ENCODE data around the gene ALDH3B2.

ALDH3B2 gene

GRCh38 chr11:67700548-67701262, 26.3 kb upstream of the ALDH3B2 start:
- H3K27ac ChIP-seq, result no peak overlapping the region
- no peak for TF ChIP-seq ZFX (IDR thresholded peaks at IDR 0.05)
- no peak for TF ChIP-seq CTCF (conservative IDR thresholded peaks at IDR 0.05)

DNA sequence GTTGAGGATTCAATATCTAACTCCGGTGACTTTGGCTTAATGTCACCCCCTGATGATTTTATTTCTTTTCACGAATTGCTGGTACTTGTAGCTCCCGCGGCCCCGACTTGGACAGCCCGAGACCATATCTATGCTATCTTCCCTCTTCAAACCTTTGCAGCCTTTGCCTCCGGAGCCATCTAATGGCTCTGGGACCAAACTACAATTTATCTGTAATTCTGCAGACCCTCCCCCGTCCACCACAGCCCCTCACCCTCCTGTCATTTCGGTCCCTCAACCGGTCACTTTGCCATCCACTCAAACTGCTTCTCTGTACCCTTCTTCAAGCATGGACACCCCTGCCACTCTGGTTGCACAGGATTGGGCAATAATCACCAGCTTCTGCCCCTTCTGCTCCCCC, 25.7 kb upstream of the ALDH3B2 start:
- no peak for TF ChIP-seq ZFX (IDR thresholded peaks at IDR 0.05)
- TF ChIP-seq CTCF (conservative IDR thresholded peaks at IDR 0.05), result no peak
- H3K27ac ChIP-seq, result no peak overlapping the region

DNA sequence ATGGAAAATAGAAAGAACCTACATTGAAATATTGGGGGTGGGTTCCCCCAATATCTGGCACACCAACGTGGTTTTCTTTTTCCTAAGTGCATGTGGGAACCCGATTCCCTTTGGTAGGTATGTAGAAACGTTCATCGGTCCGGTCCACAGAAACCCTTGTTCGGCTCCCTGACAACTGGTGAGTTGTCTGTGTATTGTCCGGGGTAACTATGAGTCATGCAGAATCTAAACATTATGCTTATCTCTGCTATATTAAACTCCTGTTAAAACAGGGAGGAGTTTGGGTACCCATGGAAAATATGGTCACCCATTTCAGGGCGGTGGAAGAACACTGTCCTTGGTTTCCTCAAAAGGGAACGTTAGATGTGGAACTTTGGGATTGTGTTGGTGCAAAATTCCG, 25.1 kb upstream of the ALDH3B2 start:
- H3K27ac ChIP-seq, result no peak overlapping the region
- TF ChIP-seq CTCF (conservative IDR thresholded peaks at IDR 0.05) (no peak), ZFX (IDR thresholded peaks at IDR 0.05) (no peak)

- no peak for TF ChIP-seq ZFX (IDR thresholded peaks at IDR 0.05)
- TF ChIP-seq CTCF (conservative IDR thresholded peaks at IDR 0.05), result peak; percentile 48
- no peak overlapping the region for H3K27ac ChIP-seq
These were observed 23.8 kb upstream of the ALDH3B2 start for GRCh38 chr11:67698247-67698646.

DNA sequence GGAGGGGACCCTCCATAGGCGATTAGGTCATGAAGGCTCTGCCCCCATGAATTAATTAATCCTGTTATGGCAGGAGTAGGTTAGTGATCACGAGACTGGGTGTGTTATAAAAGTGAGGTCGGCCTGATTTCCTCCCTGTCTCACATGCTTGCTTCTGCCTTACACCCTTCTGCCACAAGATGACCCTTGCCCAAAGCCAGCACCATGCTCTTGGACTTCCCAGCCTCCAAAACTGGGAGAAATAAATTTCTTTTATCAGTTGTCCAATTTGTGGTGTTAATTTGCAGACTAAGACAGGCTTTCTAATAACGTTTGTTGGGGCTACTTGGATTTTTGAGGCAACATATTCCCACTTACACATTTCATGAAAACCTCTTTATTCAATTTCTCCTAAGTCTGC, 23.4 kb upstream of the ALDH3B2 start:
- no peak for TF ChIP-seq ZFX (IDR thresholded peaks at IDR 0.05)
- TF ChIP-seq CTCF (conservative IDR thresholded peaks at IDR 0.05), result no peak

GRCh38 chr11:67696998-67697397, 22.6 kb upstream of the ALDH3B2 start:
- TF ChIP-seq CTCF (conservative IDR thresholded peaks at IDR 0.05) (no peak), ZFX (IDR thresholded peaks at IDR 0.05) (no peak)
- H3K27ac ChIP-seq, result no peak overlapping the region

More for the DNA sequence above, 23.4 kb upstream of the ALDH3B2 start:
- no peak overlapping the region for H3K27ac ChIP-seq

GRCh38 chr11:67695606-67696005, 21.2 kb upstream of the ALDH3B2 start:
- TF ChIP-seq ZFX (IDR thresholded peaks at IDR 0.05) (no peak), CTCF (conservative IDR thresholded peaks at IDR 0.05) (no peak)
- H3K27ac ChIP-seq, result no peak overlapping the region

All from C4-2B (cell line).